Measurements from ENCODE around the gene IFNGR1.
"Not testable (repeated sequence)": the region's sequence is repeated elsewhere in the genome, so short reads cannot be mapped to it uniquely, and the experiment has no call there.

IFNGR1 gene

GRCh38 chr6:137236581-137237355, 17.6 kb upstream of the IFNGR1 start:
- peak; percentile 76 for DNase-seq (ENCODE audit: low read depth)

- no peak for DNase-seq (ENCODE audit: low read depth)
Measured at GRCh38 chr6:137235686-137236085, 16.5 kb upstream of the IFNGR1 start.

DNA sequence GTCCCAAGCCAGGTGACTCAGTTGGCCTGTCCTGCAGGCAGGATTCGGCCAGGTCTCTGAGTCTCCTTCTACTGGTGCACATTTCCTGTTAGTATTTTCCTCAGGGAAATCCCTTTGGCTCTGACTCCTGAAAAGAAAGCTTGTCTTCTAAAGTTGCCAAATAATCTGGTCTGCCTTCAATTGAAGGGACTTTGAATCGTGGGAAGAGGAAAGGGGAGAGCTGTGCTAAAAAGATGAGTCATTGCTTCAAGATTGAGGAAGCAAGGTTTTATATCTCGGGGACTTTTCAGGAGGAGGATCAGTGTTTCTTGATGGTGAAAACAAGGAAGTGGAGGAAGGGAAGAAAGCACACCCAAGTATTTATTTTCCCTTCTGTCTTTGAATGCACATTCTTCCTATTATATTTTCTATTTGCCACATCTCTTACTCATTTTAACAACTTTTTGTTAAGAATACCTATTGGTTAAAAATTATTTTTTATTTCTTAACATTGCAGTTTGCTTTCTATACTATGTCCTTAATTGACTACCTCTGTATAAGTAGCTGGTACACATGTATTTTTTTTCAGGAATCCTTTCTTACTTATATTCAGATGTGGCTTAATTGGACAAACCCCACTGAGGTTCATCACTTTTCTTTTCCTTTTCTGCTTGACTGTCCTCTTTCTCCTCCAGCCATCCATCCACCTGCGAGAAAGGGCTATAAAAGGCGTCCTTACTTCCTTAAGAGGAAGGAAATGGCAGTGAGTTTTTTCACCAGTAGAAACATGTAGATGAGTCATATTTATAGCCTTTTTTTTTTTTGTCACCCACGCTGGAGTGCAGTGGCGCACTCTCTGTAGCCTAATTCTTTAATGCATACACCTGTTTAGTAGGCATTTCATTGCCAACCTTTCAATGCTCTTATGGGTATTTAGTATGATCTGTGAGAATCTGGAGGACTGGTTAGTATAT, 15.0 kb upstream of the IFNGR1 start:
- peak; percentile 96 for DNase-seq (ENCODE audit: low read depth)

- DNase-seq (ENCODE audit: low read depth) = no peak
Measured at GRCh38 chr6:137231895-137232294, 12.7 kb upstream of the IFNGR1 start.

GRCh38 chr6:137230956-137231555, 11.9 kb upstream of the IFNGR1 start:
- no peak for DNase-seq (ENCODE audit: low read depth)

DNA sequence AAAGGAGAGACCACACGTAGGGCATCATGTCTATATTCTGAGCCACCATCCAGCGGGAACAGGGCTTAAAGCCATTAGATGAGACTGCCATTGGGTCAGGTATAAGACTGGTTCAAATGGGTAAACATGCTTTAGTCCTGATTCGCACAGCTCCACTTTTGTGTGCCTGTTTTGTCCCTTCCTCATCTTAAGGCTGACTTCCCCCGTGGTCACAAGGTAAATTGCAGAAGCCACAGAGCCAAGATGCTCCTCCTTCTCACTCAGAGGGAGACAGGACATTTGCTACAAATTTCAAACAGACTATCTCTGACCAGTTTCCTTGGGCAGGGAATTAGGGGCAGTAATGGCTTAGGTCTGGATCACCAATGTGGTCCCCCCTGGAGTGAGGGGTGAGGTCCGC, 11.4 kb upstream of the IFNGR1 start:
- no peak for DNase-seq (ENCODE audit: low read depth)

GRCh38 chr6:137229075-137229759, 10.0 kb upstream of the IFNGR1 start:
- no peak for DNase-seq (ENCODE audit: low read depth)

DNA sequence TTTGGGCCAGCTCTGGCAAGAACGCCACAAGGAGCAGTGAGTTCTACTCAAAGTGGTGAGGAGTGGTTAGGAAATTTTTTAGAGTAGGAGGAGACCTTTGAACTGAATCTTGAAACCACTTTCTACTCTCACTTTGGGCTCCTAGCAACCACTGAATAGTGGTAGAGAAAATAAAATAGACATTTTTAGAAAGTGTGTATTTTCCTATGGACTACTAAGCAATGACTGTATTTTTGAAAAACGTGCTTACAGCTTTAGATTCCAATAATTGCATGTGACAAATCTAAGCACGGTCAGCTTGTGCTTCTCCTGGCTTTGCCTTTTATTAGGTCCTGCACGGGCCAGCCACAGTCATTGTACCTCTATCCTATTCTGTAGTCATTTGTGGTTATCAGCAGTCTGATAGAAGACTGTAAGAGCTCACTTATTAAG, 8.7 kb upstream of the IFNGR1 start:
- no peak for DNase-seq (ENCODE audit: low read depth)

GRCh38 chr6:137226697-137227096, 7.5 kb upstream of the IFNGR1 start:
- DNase-seq (ENCODE audit: low read depth) = no peak

DNA sequence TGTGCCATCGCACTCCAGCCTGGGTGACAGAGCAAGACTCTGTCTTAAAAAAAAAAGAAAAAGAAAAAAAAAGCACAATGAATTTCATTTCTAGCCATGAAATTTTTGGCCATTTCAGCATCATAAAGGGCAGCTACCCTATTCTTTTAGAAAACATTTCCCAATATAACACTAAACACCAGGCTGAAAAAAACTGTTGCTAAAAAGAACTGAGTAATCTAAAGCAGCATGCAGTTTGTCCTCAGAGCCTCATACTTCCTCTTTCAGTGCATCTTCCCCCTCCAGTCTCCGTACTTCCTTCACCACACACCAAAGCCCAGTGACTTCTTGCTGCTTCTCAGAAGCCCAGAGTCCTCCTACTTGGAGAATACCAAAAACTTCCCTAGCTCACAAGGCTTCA, 5.6 kb upstream of the IFNGR1 start:
- DNase-seq (ENCODE audit: low read depth) = no peak

DNA sequence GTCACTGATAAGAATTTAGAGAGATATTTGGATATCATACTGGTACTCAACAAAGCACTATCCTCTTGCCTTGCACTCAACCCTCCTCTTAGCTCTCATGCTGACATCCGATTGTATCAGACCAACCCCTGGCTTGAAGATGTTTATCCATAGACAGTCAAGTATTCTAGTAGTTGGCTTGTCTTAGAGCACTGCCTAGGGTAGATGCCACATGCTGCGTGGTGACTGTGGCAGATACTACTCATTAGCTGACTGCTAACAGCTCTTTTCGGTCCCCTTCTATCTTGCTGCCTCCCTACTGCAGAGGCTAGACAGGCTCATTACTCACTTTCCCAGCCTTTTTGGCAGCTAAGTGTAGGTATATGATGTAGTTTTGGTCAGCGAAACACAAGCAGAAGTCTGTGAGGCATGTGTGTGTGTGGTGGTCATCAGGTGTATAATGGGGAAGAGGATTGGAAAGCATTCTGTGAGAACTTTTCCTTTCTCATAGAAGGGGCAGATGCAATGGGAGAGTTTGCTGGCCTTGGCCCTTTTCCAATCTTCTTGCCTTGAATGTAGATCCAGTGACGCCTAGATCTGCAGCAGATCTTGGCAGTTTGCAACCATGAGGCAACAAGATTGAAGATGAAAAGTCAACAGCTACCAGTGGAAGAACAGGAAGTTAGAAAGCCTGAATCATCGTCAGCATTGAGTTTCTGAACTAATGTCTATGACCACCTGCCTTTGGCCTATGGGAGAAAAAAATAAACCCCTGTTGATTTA, 4.4 kb upstream of the IFNGR1 start:
- peak; percentile 66 for DNase-seq (ENCODE audit: low read depth)

- no peak for DNase-seq (ENCODE audit: low read depth)
Measured at GRCh38 chr6:137222381-137222780, 3.2 kb upstream of the IFNGR1 start.

DNA sequence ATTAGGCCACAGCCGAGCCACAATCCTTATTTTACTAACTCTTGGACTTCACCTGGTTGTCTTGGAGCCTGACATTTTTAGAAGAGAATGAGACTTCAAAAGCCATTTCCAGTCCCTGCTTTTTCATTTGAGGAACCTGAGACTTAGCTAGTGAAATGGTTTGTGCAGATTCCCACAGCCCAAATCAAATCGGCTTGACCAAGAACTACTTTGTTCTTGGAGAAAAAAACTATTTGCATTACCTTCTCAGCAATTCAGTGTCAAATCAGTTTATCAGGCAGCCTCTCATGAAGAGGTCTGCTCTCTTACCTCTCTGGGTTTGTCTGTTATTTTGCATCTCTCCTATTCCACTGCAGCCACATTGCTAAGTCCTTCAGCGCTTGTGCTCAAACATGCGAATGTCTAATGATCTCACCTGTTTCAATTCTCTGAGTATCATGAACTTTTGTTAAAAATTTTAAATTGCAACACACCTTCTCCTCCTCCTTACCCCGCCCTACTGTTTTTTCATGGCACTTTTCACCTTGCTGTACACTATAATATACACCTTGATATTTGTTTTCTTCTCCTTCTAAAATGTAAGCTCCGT, 573 bp upstream of the IFNGR1 start:
- DNase-seq (ENCODE audit: low read depth) = no peak

- DNase-seq (ENCODE audit: low read depth) = peak; percentile 94
Measured at GRCh38 chr6:137218473-137218916, 690 bp downstream of the IFNGR1 start.

DNA sequence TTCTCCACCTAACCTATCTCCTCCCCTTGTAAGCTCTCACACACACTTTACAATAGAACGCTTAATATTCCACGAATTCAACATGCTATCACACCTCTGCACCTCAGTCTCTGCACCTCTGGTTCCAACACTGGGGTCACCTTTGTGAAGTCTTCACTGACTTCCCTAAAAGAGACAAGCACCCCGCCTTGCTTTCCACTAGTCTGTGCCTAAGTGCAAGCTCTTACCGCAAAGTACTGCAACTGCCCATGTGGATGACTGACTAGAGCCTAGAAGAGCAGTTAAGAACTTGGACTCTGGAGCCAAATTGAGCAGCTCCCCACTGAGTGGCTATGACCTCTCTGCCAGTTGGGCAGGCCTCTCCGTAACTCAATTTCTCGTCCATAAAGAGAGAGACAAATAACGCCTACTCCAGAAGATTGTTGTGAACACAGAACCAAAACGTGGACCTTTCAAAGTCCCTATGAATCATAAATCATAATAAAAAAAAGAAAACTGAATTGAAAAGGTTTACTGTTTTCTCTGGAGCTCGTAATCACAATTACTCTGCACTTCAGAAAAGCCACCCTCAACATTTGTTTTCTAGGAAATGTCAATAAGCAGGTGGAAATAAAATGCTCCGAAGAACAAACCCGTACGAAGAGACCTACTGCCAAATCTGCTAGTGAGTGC, 1.2 kb downstream of the IFNGR1 start:
- peak; percentile 54 for DNase-seq (ENCODE audit: low read depth)

- no peak for DNase-seq (ENCODE audit: low read depth)
Measured at GRCh38 chr6:137216875-137217553, 2.2 kb downstream of the IFNGR1 start.

- peak; percentile 34 for DNase-seq (ENCODE audit: low read depth)
Measured at GRCh38 chr6:137216106-137216505, 3.1 kb downstream of the IFNGR1 start.

DNA sequence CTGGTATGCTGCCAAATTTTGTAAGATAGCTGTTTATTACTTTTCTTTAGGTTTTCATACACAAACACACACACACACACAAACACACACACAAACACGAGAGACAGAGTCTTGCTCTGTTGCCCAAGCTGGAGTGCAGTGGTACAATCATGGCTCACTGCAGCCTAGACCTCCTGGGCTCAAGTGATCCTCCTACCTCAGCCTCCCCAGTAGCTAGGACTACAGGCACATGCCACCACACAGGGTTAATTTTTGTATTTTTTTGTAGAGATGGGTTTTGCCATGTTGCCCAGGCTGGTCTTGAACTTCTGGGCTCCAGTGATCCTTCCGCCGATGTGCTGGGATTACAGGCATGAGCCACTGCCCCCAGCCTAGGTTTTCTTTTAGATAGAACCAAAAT, 3.6 kb downstream of the IFNGR1 start:
- not testable (repeated sequence) for DNase-seq (ENCODE audit: low read depth)

- DNase-seq (ENCODE audit: low read depth) = peak; percentile 25
Measured at GRCh38 chr6:137214931-137215330, 4.3 kb downstream of the IFNGR1 start.

- DNase-seq (ENCODE audit: low read depth) = no peak
Measured at GRCh38 chr6:137213813-137214212, 5.4 kb downstream of the IFNGR1 start.

Data from EH (cell line).